Tibial nerve (tissue), 3 donors: ENCODE data around the gene APAF1.
A peak's percentile ranks its signal among the peaks of the same experiment; 100 is the strongest.

Experiments
- CTCF ChIP-seq, 5 experiments: fragments of 200-600 bp in 3 of 5; fragments of 450-650 bp in 2 of 5; sonication (generic) in 3 of 5; IDR thresholded peaks; one replicate each; pipeline ENCODE4 v1.5.1; 2016 to 2019; ENCODE audit warnings: antibody characterized with exemption in 5 of 5, mild to moderate bottlenecking in 3 of 5, moderate library complexity in 2 of 5
- POLR2A ChIP-seq, 2 donors: fragments of 450-650 bp; IDR thresholded peaks; one replicate each; pipeline ENCODE4 v1.6.1; 2017; ENCODE audit warnings: antibody characterized with exemption in 2 of 2, mild to moderate bottlenecking in 2 of 2, moderate library complexity in 2 of 2

- TF ChIP-seq CTCF (IDR thresholded peaks at IDR 0.05): peak; percentile 29 to 61 (median 51)
- no peak for TF ChIP-seq POLR2A (IDR thresholded peaks at IDR 0.05)
Measured at GRCh38 chr12:98653866-98654493, 8.9 kb downstream of the APAF1 start.
